ENCODE data around the gene KRT25.
"Not testable (repeated sequence)": the region's sequence is repeated elsewhere in the genome, so short reads cannot be mapped to it uniquely, and the experiment has no call there.

The KRT25 gene

GRCh38 chr17:40751065-40751464, 4.1 kb downstream of the KRT25 start:
- no peak for DNase-seq (ENCODE audit: low read depth)

- no peak for DNase-seq (ENCODE audit: low read depth)
Measured at GRCh38 chr17:40750391-40750790, 4.7 kb downstream of the KRT25 start.

- DNase-seq (ENCODE audit: low read depth) = not testable (repeated sequence)
Measured at GRCh38 chr17:40748666-40749065, 6.5 kb downstream of the KRT25 start.

- no peak for DNase-seq (ENCODE audit: low read depth)
Measured at GRCh38 chr17:40738553-40738952, 16.6 kb downstream of the KRT25 start.

GRCh38 chr17:40735016-40735415, 20.1 kb downstream of the KRT25 start:
- DNase-seq (ENCODE audit: low read depth) = no peak

- DNase-seq (ENCODE audit: low read depth) = no peak
Measured at GRCh38 chr17:40734018-40734417, 21.1 kb downstream of the KRT25 start.

GRCh38 chr17:40730970-40731369, 24.2 kb downstream of the KRT25 start:
- DNase-seq (ENCODE audit: low read depth) = no peak

GRCh38 chr17:40727447-40728231, 27.5 kb downstream of the KRT25 start:
- DNase-seq (ENCODE audit: low read depth) = peak; percentile 28

GRCh38 chr17:40726919-40727318, 28.2 kb downstream of the KRT25 start:
- no peak for DNase-seq (ENCODE audit: low read depth)

GRCh38 chr17:40724656-40725055, 30.5 kb downstream of the KRT25 start:
- DNase-seq (ENCODE audit: low read depth) = no peak

GRCh38 chr17:40722241-40722640, 32.9 kb downstream of the KRT25 start:
- no peak for DNase-seq (ENCODE audit: low read depth)

- DNase-seq (ENCODE audit: low read depth) = no peak
Measured at GRCh38 chr17:40720899-40721298, 34.2 kb downstream of the KRT25 start.

- DNase-seq (ENCODE audit: low read depth) = no peak
Measured at GRCh38 chr17:40718930-40719329, 36.2 kb downstream of the KRT25 start.

GRCh38 chr17:40717776-40718175, 37.4 kb downstream of the KRT25 start:
- no peak for DNase-seq (ENCODE audit: low read depth)

- no peak for DNase-seq (ENCODE audit: low read depth)
Measured at GRCh38 chr17:40714473-40714872, 40.7 kb downstream of the KRT25 start.

GRCh38 chr17:40707745-40708144, 47.4 kb downstream of the KRT25 start:
- no peak for DNase-seq (ENCODE audit: low read depth)

- DNase-seq (ENCODE audit: low read depth) = no peak
Measured at GRCh38 chr17:40705584-40705983, 49.5 kb downstream of the KRT25 start.

- no peak for DNase-seq (ENCODE audit: low read depth)
Measured at GRCh38 chr17:40703652-40704051, 51.5 kb downstream of the KRT25 start, which contains the start of gene KRT24. TSS of gene KRT24 (minus strand) at chr17:40703752. CDS start at chr17:40703693, 59 bp downstream.

GRCh38 chr17:40702271-40702670, 52.9 kb downstream of the KRT25 start:
- no peak for DNase-seq (ENCODE audit: low read depth)

GRCh38 chr17:40699853-40700252, 55.3 kb downstream of the KRT25 start:
- DNase-seq (ENCODE audit: low read depth) = no peak

- no peak for DNase-seq (ENCODE audit: low read depth)
Measured at GRCh38 chr17:40699371-40699770, 55.8 kb downstream of the KRT25 start.
